ENCODE data around the gene NCF1.
"Not testable (repeated sequence)": the region's sequence is repeated elsewhere in the genome, so short reads cannot be mapped to it uniquely, and the experiment has no call there.

DNA sequence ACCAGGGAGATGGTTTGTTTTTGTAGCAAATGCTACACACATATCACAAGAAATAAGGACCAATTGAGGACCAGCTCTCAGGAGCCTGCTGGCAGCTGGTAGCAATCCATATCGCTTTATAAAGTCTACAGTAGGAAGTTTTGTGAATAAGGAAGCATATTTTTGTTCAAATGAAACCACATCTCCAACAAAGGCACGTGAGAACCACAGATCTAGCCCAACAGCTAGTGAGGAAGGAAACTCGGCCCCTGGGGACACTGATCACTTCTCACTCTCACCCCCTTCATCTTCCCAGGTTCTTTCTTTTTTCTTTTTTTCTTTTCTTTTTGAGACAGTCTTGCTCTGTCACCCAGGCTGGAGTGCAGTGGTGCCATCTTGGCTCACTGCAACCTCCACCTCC, 42.1 kb downstream of the NCF1 start:
- TF ChIP-seq CTCF (conservative IDR thresholded peaks at IDR 0.05 in 1 of 2, IDR thresholded peaks at IDR 0.05 in 1 of 2; ENCODE audit: extremely low read depth in 1 of 2, insufficient read depth in 1 of 2, low read depth in 1 of 2, low read length in 2 of 2); EZH2 (IDR thresholded peaks at IDR 0.05; ENCODE audit: borderline replicate concordance, low read length): not testable (repeated sequence)
